GM15510 (cell line): Measurements from ENCODE around the gene C3orf38.

ENCODE experiments used
- POLR2A ChIP-seq: IDR thresholded peaks from 3 replicates; pipeline ENCODE4 v1.6.1; 2011; ENCODE audit warnings: borderline replicate concordance; ENCODE audit not compliant: insufficient read length; ENCODE audit errors: extremely low read depth

Gene C3orf38

GRCh38 chr3:88203642-88204055 is 53.9 kb downstream of the C3orf38 start:
- TF ChIP-seq POLR2A, result no peak
